ENCODE measurements around the gene BMPR1A. TPM values are rescaled to one million over a fixed set of nuclear protein-coding genes. Genes with fewer than 3 reads are reported as not detected.

Gene BMPR1A
- total RNA-seq, 1 experiment from 2014 or later, result 104 TPM

DNA sequence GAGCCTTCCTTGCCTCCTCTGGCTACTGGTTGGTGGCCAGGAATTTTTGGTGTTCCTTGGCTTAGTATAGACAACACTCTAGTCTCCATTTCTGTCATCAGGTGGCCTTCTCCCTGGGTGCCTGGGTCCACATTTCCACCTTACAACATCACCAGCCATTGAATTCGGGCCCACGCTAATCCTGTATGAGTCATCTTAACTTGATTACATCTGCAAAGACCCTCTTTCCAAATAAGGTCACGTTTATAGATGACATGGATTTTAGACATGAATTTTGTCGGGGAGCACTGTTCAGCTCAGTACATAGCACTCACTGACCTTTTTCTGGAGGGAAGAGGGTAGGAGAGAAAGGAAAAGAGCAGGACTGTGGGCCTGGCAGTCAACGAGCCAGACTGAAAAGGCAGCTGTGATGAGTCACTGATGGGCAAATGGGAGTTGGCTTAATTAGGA is 161.6 kb downstream of the BMPR1A start (continued):
- TF ChIP-seq, protein P1, sequence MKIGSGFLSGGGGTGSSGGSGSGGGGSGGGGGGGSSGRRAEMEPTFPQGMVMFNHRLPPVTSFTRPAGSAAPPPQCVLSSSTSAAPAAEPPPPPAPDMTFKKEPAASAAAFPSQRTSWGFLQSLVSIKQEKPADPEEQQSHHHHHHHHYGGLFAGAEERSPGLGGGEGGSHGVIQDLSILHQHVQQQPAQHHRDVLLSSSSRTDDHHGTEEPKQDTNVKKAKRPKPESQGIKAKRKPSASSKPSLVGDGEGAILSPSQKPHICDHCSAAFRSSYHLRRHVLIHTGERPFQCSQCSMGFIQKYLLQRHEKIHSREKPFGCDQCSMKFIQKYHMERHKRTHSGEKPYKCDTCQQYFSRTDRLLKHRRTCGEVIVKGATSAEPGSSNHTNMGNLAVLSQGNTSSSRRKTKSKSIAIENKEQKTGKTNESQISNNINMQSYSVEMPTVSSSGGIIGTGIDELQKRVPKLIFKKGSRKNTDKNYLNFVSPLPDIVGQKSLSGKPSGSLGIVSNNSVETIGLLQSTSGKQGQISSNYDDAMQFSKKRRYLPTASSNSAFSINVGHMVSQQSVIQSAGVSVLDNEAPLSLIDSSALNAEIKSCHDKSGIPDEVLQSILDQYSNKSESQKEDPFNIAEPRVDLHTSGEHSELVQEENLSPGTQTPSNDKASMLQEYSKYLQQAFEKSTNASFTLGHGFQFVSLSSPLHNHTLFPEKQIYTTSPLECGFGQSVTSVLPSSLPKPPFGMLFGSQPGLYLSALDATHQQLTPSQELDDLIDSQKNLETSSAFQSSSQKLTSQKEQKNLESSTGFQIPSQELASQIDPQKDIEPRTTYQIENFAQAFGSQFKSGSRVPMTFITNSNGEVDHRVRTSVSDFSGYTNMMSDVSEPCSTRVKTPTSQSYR (CRISPR knock-in tag; IDR thresholded peaks at IDR 0.05), result no peak
- no peak for TF ChIP-seq CBFB (CRISPR knock-in tag; IDR thresholded peaks at IDR 0.05; ENCODE audit: low read depth)

DNA sequence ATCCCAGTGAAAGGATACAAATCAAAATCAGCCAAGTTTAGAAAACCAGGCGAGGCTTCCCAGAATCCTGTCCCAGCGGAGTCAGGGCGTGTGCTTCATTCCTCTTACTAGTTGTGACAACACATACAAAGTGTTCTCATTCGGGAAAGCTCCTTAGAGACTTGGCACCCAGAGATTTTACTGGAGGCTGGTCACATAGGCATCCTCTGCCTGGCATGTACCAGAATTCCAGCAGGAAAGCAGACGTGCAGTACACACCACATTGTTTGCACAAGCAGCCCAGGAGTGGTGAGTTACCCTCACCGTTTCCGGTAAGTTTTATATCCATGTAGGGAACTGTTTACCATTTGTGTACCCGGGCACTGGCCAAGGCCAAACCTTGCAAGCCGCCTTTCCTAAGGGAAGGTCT is 166.1 kb downstream of the BMPR1A start:
- Mint-ChIP-seq H3K4me1 (no peaks in the 10 kb centered on the region), H3K27me3 (ENCODE audit: low read depth) (no peaks in the 10 kb centered on the region), H3K4me3 (no peak overlapping the region), H3K36me3 (peaks cover 64% of the 10 kb centered on the region), H3K9me3 (no peaks in the 10 kb centered on the region), H3K27ac (no peak overlapping the region; the same call in 1 of the 2 replicates)
- DNase-seq (ENCODE audit: low spot score), result no peak
- ChIA-PET POLR2A (no interaction called here), CTCF (no interaction called here)
- TF ChIP-seq, protein P2, sequence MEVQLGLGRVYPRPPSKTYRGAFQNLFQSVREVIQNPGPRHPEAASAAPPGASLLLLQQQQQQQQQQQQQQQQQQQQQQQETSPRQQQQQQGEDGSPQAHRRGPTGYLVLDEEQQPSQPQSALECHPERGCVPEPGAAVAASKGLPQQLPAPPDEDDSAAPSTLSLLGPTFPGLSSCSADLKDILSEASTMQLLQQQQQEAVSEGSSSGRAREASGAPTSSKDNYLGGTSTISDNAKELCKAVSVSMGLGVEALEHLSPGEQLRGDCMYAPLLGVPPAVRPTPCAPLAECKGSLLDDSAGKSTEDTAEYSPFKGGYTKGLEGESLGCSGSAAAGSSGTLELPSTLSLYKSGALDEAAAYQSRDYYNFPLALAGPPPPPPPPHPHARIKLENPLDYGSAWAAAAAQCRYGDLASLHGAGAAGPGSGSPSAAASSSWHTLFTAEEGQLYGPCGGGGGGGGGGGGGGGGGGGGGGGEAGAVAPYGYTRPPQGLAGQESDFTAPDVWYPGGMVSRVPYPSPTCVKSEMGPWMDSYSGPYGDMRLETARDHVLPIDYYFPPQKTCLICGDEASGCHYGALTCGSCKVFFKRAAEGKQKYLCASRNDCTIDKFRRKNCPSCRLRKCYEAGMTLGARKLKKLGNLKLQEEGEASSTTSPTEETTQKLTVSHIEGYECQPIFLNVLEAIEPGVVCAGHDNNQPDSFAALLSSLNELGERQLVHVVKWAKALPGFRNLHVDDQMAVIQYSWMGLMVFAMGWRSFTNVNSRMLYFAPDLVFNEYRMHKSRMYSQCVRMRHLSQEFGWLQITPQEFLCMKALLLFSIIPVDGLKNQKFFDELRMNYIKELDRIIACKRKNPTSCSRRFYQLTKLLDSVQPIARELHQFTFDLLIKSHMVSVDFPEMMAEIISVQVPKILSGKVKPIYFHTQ (CRISPR knock-in tag; IDR thresholded peaks at IDR 0.05), result no peak
- no peak for ATAC-seq

DNA sequence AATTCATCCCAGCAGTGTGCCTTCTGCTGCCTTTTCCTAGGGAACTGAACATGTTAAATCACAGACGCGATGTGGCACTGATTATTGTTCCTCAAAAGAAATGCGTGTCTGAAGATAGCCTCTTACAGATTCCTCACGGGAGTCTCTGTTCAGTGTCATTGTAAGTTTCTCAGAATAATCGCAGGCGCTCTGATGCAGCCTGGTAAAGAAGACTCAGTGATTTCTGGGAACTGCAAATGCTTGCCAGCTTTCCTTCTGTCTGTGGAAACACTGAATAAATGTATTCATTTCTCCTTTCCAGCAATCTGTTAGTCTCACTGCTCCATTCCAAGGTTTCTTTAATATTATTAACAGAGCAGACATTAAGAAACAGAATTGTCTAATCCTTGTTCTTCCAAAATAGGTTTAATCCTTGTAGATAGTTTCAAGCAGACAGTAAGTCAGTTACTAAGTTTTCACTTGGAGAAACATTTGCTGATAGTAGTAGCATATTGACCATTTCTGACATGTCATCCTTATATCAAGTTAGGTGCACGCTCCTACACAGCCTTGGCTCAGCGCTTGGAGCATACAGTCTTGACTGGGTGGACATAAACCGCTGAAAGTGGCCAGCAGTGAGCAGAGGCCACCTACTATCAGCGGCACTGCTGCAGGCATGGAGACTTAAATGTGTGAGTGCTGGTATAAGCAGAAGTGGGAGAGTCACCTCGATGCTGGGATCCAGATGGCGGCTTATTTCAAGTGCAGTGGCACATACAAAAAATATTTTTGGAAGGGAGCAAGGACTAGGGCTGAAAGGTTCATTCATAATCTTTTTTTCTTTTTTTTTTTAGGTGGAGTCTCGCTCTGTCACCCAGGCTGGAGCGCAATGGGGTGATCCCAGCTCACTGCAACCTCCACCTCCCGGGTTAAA is 173.3 kb downstream of the BMPR1A start:
- no peaks in the 10 kb centered on the region for H3K9me3 Mint-ChIP-seq
- H3K4me3 Mint-ChIP-seq, result no peak overlapping the region
- H3K4me1 Mint-ChIP-seq, result no peaks in the 10 kb centered on the region
- peaks cover 26% of the 10 kb centered on the region for H3K36me3 Mint-ChIP-seq
- CTCF ChIA-PET, result no interaction called here
- peak; percentile 6 for DNase-seq (ENCODE audit: low spot score)
- no peak for TF ChIP-seq MYBL2 (CRISPR knock-in tag; IDR thresholded peaks at IDR 0.05)
- peak overlapping the region; percentile 29; the same call in 1 of the 2 replicates for H3K27ac Mint-ChIP-seq
- H3K27me3 Mint-ChIP-seq (ENCODE audit: low read depth), result no peaks in the 10 kb centered on the region
- POLR2A ChIA-PET, result no interaction called here
- ATAC-seq, result no peak

DNA sequence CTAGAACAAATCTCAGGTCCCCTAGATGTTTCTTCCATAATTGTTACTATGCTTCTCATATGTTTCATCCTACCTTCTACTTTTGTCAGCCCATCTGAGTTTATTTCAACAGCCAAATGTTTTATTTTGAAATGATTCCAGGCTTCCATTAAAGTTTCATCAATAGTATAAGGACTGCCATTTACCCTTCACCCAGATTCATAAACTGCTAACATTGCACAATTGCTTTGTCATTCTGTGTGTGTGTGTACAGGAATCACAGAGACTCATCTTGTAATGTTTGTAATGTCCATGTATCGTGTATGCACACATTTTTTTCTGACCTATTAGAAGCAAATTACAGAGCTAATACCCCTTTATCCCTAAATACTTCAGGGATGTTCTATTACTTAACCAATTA is 175.5 kb downstream of the BMPR1A start:
- ChIA-PET POLR2A (no interaction called here), CTCF (interaction anchor here (1.2 kb wide), 1 partner anchor 238 kb away, joined by 3 read pairs; no protein-coding TSS in a partner anchor)
- ATAC-seq (no peak), DNase-seq (ENCODE audit: low spot score) (no peak)
- H3K27ac Mint-ChIP-seq, result no peak overlapping the region; the same call in 1 of the 2 replicates
- H3K27me3 Mint-ChIP-seq (ENCODE audit: low read depth), result no peaks in the 10 kb centered on the region
- peaks cover 20% of the 10 kb centered on the region for H3K36me3 Mint-ChIP-seq
- H3K4me3 Mint-ChIP-seq, result no peak overlapping the region
- no peaks in the 10 kb centered on the region; the same call in 1 of the 2 replicates for H3K4me1 Mint-ChIP-seq
- H3K9me3 Mint-ChIP-seq, result 0 out of 2 replicates have a peak, but pooled peaks cover 4% of the 10 kb centered on the region
- TF ChIP-seq, protein P3, sequence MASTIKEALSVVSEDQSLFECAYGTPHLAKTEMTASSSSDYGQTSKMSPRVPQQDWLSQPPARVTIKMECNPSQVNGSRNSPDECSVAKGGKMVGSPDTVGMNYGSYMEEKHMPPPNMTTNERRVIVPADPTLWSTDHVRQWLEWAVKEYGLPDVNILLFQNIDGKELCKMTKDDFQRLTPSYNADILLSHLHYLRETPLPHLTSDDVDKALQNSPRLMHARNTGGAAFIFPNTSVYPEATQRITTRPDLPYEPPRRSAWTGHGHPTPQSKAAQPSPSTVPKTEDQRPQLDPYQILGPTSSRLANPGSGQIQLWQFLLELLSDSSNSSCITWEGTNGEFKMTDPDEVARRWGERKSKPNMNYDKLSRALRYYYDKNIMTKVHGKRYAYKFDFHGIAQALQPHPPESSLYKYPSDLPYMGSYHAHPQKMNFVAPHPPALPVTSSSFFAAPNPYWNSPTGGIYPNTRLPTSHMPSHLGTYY (CRISPR knock-in tag; IDR thresholded peaks at IDR 0.05), result no peak
- TF ChIP-seq, protein P4, sequence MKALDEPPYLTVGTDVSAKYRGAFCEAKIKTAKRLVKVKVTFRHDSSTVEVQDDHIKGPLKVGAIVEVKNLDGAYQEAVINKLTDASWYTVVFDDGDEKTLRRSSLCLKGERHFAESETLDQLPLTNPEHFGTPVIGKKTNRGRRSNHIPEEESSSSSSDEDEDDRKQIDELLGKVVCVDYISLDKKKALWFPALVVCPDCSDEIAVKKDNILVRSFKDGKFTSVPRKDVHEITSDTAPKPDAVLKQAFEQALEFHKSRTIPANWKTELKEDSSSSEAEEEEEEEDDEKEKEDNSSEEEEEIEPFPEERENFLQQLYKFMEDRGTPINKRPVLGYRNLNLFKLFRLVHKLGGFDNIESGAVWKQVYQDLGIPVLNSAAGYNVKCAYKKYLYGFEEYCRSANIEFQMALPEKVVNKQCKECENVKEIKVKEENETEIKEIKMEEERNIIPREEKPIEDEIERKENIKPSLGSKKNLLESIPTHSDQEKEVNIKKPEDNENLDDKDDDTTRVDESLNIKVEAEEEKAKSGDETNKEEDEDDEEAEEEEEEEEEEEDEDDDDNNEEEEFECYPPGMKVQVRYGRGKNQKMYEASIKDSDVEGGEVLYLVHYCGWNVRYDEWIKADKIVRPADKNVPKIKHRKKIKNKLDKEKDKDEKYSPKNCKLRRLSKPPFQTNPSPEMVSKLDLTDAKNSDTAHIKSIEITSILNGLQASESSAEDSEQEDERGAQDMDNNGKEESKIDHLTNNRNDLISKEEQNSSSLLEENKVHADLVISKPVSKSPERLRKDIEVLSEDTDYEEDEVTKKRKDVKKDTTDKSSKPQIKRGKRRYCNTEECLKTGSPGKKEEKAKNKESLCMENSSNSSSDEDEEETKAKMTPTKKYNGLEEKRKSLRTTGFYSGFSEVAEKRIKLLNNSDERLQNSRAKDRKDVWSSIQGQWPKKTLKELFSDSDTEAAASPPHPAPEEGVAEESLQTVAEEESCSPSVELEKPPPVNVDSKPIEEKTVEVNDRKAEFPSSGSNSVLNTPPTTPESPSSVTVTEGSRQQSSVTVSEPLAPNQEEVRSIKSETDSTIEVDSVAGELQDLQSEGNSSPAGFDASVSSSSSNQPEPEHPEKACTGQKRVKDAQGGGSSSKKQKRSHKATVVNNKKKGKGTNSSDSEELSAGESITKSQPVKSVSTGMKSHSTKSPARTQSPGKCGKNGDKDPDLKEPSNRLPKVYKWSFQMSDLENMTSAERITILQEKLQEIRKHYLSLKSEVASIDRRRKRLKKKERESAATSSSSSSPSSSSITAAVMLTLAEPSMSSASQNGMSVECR (CRISPR knock-in tag; IDR thresholded peaks at IDR 0.05; ENCODE audit: borderline replicate concordance), result no peak
- TF ChIP-seq, protein P5, sequence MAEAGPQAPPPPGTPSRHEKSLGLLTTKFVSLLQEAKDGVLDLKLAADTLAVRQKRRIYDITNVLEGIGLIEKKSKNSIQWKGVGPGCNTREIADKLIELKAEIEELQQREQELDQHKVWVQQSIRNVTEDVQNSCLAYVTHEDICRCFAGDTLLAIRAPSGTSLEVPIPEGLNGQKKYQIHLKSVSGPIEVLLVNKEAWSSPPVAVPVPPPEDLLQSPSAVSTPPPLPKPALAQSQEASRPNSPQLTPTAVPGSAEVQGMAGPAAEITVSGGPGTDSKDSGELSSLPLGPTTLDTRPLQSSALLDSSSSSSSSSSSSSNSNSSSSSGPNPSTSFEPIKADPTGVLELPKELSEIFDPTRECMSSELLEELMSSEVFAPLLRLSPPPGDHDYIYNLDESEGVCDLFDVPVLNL (CRISPR knock-in tag; IDR thresholded peaks at IDR 0.05; ENCODE audit: borderline replicate concordance, low read depth), result no peak
- TF ChIP-seq ZNF138 (CRISPR knock-in tag; conservative IDR thresholded peaks at IDR 0.05), result no peak
- TF ChIP-seq NFATC4 (CRISPR knock-in tag; IDR thresholded peaks at IDR 0.05), result no peak
- no peak for TF ChIP-seq PRRX2 (CRISPR knock-in tag; IDR thresholded peaks at IDR 0.05)
- TF ChIP-seq MYBL2 (CRISPR knock-in tag; IDR thresholded peaks at IDR 0.05), result no peak
- TF ChIP-seq, protein P6, sequence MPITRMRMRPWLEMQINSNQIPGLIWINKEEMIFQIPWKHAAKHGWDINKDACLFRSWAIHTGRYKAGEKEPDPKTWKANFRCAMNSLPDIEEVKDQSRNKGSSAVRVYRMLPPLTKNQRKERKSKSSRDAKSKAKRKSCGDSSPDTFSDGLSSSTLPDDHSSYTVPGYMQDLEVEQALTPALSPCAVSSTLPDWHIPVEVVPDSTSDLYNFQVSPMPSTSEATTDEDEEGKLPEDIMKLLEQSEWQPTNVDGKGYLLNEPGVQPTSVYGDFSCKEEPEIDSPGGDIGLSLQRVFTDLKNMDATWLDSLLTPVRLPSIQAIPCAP (CRISPR knock-in tag; IDR thresholded peaks at IDR 0.05), result no peak
- no peak for TF ChIP-seq MXD4 (CRISPR knock-in tag; IDR thresholded peaks at IDR 0.05; ENCODE audit: borderline replicate concordance)
- TF ChIP-seq OVOL2 (CRISPR knock-in tag; IDR thresholded peaks at IDR 0.05; ENCODE audit: borderline replicate concordance), result no peak
